GM12878 (cell line): ENCODE results near the gene RAD54L2. TPM values are rescaled to one million over a fixed set of nuclear protein-coding genes. Genes with fewer than 3 reads are reported as not detected.

Experiments used
- ATAC-seq: fragments of 200-7000 bp; cut with Tn5 transposase; 3 replicates; pipeline ENCODE4 v1.9.1; 2020; ENCODE audit warnings: mild to moderate bottlenecking, moderate library complexity
- BruUV-seq: library from RNA; stranded (reverse); fragments of 400-500 nt; replicated peaks from 2 replicates; lab custom pipeline; 2021; lab: Mats Ljungman, UMichigan
- CTCF ChIA-PET: fragments of 300-600 bp; sonication (Branson Sonifier 250); formaldehyde crosslinking; extraction: SDS; loops from one replicate; lab custom pipeline; 2021; ENCODE audit warnings: inconsistent platforms; lab: Yijun Ruan, JAX
- POLR2A ChIA-PET: fragments of 350-600 bp; formaldehyde crosslinking; extraction: SDS; loops from one replicate; lab custom pipeline; 2021; ENCODE audit warnings: inconsistent platforms; lab: Charles Lee
- RAD21 ChIA-PET: fragments of 300-600 bp; sonication (Branson Sonifier 250); formaldehyde crosslinking; loops from one replicate; lab custom pipeline; 2023; ENCODE audit warnings: antibody characterized with exemption; ENCODE audit not compliant: unreplicated experiment; lab: Charles Lee
- SMC1A ChIA-PET: fragments of 300-600 bp; sonication (Branson Sonifier 250); formaldehyde crosslinking; loops from one replicate; lab custom pipeline; 2023; ENCODE audit not compliant: unreplicated experiment, uncharacterized antibody; lab: Charles Lee
- DNase-seq: peaks from one replicate; pipeline ENCODE4 v3.0.0-alpha.2; 2011; ENCODE audit warnings: low read depth, low spot score
- FAIRE-seq: peaks from 3 replicates; lab custom pipeline; 2011; peaks lifted over from hg19 to GRCh38; lab: Jason Lieb, UNC
- H2AFZ ChIP-seq: 2 replicates; pipeline ENCODE4 v1.6.0; 2011; ENCODE audit warnings: low read depth, low read length, control low read depth; ENCODE audit not compliant: control insufficient read depth
- H3K27ac ChIP-seq: 2 replicates; pipeline ENCODE4 v1.5.1; 2011; ENCODE audit warnings: control low read depth; ENCODE audit not compliant: control insufficient read depth, insufficient read depth
- H3K27me3 ChIP-seq, 2 experiments: replicated peaks in 1 of 2; 2 replicates each; pipeline versions ENCODE4 v1.6.0 to v1.6.1; 2011; ENCODE audit warnings: low read length in 1 of 2; ENCODE audit not compliant: control insufficient read depth in 2 of 2, insufficient read depth in 2 of 2
- H3K36me3 ChIP-seq, 2 experiments: 2 replicates each; pipeline ENCODE4 v1.5.1; 2011; ENCODE audit warnings: low read length in 1 of 2; ENCODE audit not compliant: control insufficient read depth in 2 of 2, insufficient read depth in 2 of 2
- H3K4me1 ChIP-seq: 2 replicates; pipeline ENCODE4 v1.6.1; 2011; ENCODE audit warnings: mild to moderate bottlenecking, low read length, moderate library complexity, mixed read lengths; ENCODE audit not compliant: control insufficient read depth, insufficient read depth
- H3K4me2 ChIP-seq: 2 replicates; pipeline ENCODE4 v1.6.0; 2011; ENCODE audit warnings: control low read depth; ENCODE audit not compliant: control insufficient read depth, insufficient read depth
- H3K4me3 ChIP-seq: fragments of 200-600 bp; sonication (generic); 2 replicates; pipeline ENCODE4 v1.5.1; 2016
- H3K79me2 ChIP-seq: 2 replicates; pipeline ENCODE4 v1.6.0; 2011; ENCODE audit warnings: low read length; ENCODE audit not compliant: control insufficient read depth, insufficient read depth
- H3K9ac ChIP-seq: 2 replicates; pipeline ENCODE4 v1.8.0; 2011; ENCODE audit warnings: low read length, control low read depth, mixed read lengths; ENCODE audit not compliant: control insufficient read depth, insufficient read depth
- H3K9me3 ChIP-seq: replicated peaks from 3 replicates; pipeline ENCODE4 v1.5.1; 2011; ENCODE audit warnings: mild to moderate bottlenecking, low read length; ENCODE audit not compliant: control insufficient read depth, insufficient read depth
- H4K20me1 ChIP-seq: 2 replicates; pipeline ENCODE4 v1.6.0; 2011; ENCODE audit not compliant: control insufficient read depth, insufficient read depth
- BHLHE40 ChIP-seq, 2 experiments: fragments of 450-650 bp in 1 of 2; IDR thresholded peaks; 2 replicates each; pipeline ENCODE4 v1.6.1; 2011 to 2017; ENCODE audit warnings: low read depth in 2 of 2, borderline replicate concordance in 1 of 2, improper control_type of control experiment in 1 of 2, low read length in 1 of 2, mild to moderate bottlenecking in 1 of 2
- CHD4 ChIP-seq: fragments of 200-600 bp; sonication (generic); IDR thresholded peaks from 2 replicates; pipeline ENCODE4 v1.6.1; 2016; ENCODE audit warnings: mild to moderate bottlenecking
- CREB1 ChIP-seq: IDR thresholded peaks from 2 replicates; pipeline ENCODE4 v1.6.1; 2012; ENCODE audit warnings: low read depth, mild to moderate bottlenecking, inconsistent platforms
- E4F1 ChIP-seq: fragments of 450-650 bp; IDR thresholded peaks from 2 replicates; pipeline ENCODE4 v1.6.1; 2018; ENCODE audit warnings: borderline replicate concordance, mild to moderate bottlenecking; ENCODE audit not compliant: partially characterized antibody
- EZH2 ChIP-seq: IDR thresholded peaks from 2 replicates; pipeline ENCODE4 v1.6.1; 2012; ENCODE audit warnings: low read depth, mild to moderate bottlenecking, control low read depth, inconsistent platforms, low read length, borderline replicate concordance; ENCODE audit not compliant: control insufficient read depth
- HDAC2 ChIP-seq: fragments of 200-600 bp; sonication (generic); IDR thresholded peaks from 2 replicates; pipeline ENCODE4 v1.6.1; 2017
- MEF2B ChIP-seq: fragments of 450-650 bp; IDR thresholded peaks from 2 replicates; pipeline ENCODE4 v1.6.1; 2018; ENCODE audit warnings: mild to moderate bottlenecking, moderate library complexity; ENCODE audit not compliant: partially characterized antibody, poor library complexity, severe bottlenecking
- NFYA ChIP-seq: IDR thresholded peaks from 2 replicates; pipeline ENCODE4 v1.6.1; 2011; ENCODE audit warnings: low read depth, mild to moderate bottlenecking, low read length, improper control_type of control experiment, borderline replicate concordance
- NFYB ChIP-seq: IDR thresholded peaks from 2 replicates; pipeline ENCODE4 v1.6.1; 2011; ENCODE audit warnings: low read depth, mild to moderate bottlenecking, low read length, improper control_type of control experiment, moderate library complexity; ENCODE audit not compliant: insufficient read depth
- NR2C1 ChIP-seq: fragments of 450-650 bp; IDR thresholded peaks from 2 replicates; pipeline ENCODE4 v1.6.1; 2017; ENCODE audit warnings: antibody characterized with exemption, mild to moderate bottlenecking, moderate library complexity
- RBBP5 ChIP-seq: fragments of 200-600 bp; sonication (generic); conservative IDR thresholded peaks from 2 replicates; pipeline ENCODE4 v1.6.1; 2016
- SP1 ChIP-seq: IDR thresholded peaks from one replicate; pipeline ENCODE4 v1.6.1; 2011; ENCODE audit warnings: low read depth, low read length
- STAT3 ChIP-seq: IDR thresholded peaks from 2 replicates; pipeline ENCODE4 v1.6.1; 2011; ENCODE audit warnings: low read depth, low read length, improper control_type of control experiment
- TCF12 ChIP-seq: IDR thresholded peaks from 2 replicates; pipeline ENCODE4 v1.6.1; 2011; ENCODE audit warnings: low read depth, mild to moderate bottlenecking, low read length
- WGBS: methylation state at CpG from one replicate; pipeline ENCODE4 v1.1.6; 2016; ENCODE audit warnings: low lambda C conversion rate; ENCODE audit not compliant: insufficient replicate concordance, insufficient coverage; ENCODE audit errors: missing lambda C conversion rate; 5-methylcytosine and 5-hydroxymethylcytosine counted together
- in situ Hi-C: fragments of 300-500 bp; cut with MboI; formaldehyde crosslinking; loops from 9 replicates; pipeline ENCODE4 v1.14.3; 2018; ENCODE audit warnings: mixed read lengths
- intact Hi-C: fragments of 100-400 bp; cut with micrococcal nuclease; formaldehyde crosslinking; loops from one replicate; pipeline ENCODE4 v1.14.2; 2022; ENCODE audit not compliant: unreplicated experiment
- polyA plus RNA-seq, 11 experiments: library from polyadenylated mRNA; depleted of rRNA in 4 of 11; unstranded in 6 of 11; stranded (reverse) in 5 of 11; fragments of >200 nt; fragmentation: Nextera tagmentation in 4 of 11; fragmentation: Illumina TruSeq in 1 of 11; extraction: Ambion mirVana in 4 of 11; extraction: Trizol in 1 of 11; gene quantifications; 1 replicate in 1 of 11; 2 replicates in 10 of 11; pipeline versions ENCODE4 v1.2.1 to v1.2.3, GENCODE V29; 2011 to 2016; ENCODE audit warnings: inconsistent platforms in 2 of 11, missing spikeins in 2 of 11, low read depth in 1 of 11
- total RNA-seq, 4 experiments: library from RNA; depleted of rRNA in 3 of 4; stranded (reverse); fragments of >200 nt in 3 of 4; fragmentation: Illumina TruSeq in 1 of 4; extraction: Trizol in 1 of 4; gene quantifications; 2 replicates each; pipeline versions ENCODE4 v1.2.1 to v1.2.3, GENCODE V29; 2013 to 2021
- TF ChIP-seq, protein P1 (sequence below): fragments of 450-650 bp; formaldehyde crosslinking; IDR thresholded peaks from 2 replicates; pipeline ENCODE4 v1.4.0; 2022; ENCODE audit warnings: mild to moderate bottlenecking, moderate library complexity
- TF ChIP-seq, protein P2 (sequence below): fragments of 450-650 bp; conservative IDR thresholded peaks from 2 replicates; pipeline ENCODE4 v1.6.1; 2017; ENCODE audit warnings: mild to moderate bottlenecking, moderate library complexity

Gene RAD54L2
- total and polyA plus RNA-seq, 10 of the 15 experiments (the other 5 are each of a cell fraction or from before 2014, with no cell fraction given), result 2.2 to 23.8 (median 11.1) TPM

DNA sequence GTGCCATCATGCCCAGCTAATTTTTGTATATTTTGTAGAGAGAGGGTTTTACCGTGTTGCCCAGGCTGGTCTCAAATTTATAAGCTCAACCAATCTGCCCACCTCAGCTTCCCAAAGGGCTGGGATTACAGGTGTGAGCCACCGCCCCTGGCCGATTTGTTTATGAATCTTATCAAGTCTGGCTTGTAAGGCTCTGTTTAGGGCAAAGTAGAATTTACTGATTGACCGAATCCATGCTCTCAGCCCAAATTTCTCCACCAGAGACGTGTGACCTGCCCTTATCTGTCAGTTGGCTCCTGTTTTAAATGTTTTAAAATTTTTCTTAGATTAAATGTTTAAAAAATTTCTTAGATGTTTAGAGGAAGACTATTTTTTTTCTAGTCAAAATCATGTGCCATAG is 19.5 kb downstream of the RAD54L2 start:
- SMC1A ChIA-PET, result no interaction called here
- intact Hi-C loops (no loop called here), in situ Hi-C loops (no loop called here)
- H3K4me3 ChIP-seq, result no peak overlapping the region
- ATAC-seq (no peak), FAIRE-seq (no peak), DNase-seq (no peak)
- H3K4me1 ChIP-seq, result no peaks in the 10 kb centered on the region
- BruUV-seq, result no TSS peak
- H3K79me2 ChIP-seq, result no peaks in the 10 kb centered on the region
- no peak overlapping the region for H3K9ac ChIP-seq
- no peaks in the 10 kb centered on the region for H3K27me3 ChIP-seq
- no peaks in the 10 kb centered on the region for H4K20me1 ChIP-seq
- POLR2A ChIA-PET, result no interaction called here
- H2AFZ ChIP-seq, result no peak overlapping the region
- RAD21 ChIA-PET, result no interaction called here
- H3K9me3 ChIP-seq, result no peaks in the 10 kb centered on the region
- 96% methylated on average over 5 of the region's 5 CpGs for WGBS
- peaks cover 0 to 4% of the 10 kb centered on the region in 2 experiments; a peak in 1 of 4 replicates for H3K36me3 ChIP-seq
- H3K27ac ChIP-seq, result no peak overlapping the region
- H3K4me2 ChIP-seq, result no peak overlapping the region
- CTCF ChIA-PET, result no interaction called here
- TF ChIP-seq NR2C1 (no peak), E4F1 (no peak), HDAC2 (no peak), NFYB (no peak), TCF12 (no peak), BHLHE40 (IDR thresholded peaks at IDR 0.05; ENCODE audit: borderline replicate concordance in 1 of 2, low read depth in 2 of 2, low read length in 1 of 2) (no peak), RBBP5 (no peak), CHD4 (no peak), NFYA (no peak), MEF2B (no peak), CREB1 (no peak), EZH2 (no peak), STAT3 (no peak), SP1 (no peak)
- TF ChIP-seq, protein P1, sequence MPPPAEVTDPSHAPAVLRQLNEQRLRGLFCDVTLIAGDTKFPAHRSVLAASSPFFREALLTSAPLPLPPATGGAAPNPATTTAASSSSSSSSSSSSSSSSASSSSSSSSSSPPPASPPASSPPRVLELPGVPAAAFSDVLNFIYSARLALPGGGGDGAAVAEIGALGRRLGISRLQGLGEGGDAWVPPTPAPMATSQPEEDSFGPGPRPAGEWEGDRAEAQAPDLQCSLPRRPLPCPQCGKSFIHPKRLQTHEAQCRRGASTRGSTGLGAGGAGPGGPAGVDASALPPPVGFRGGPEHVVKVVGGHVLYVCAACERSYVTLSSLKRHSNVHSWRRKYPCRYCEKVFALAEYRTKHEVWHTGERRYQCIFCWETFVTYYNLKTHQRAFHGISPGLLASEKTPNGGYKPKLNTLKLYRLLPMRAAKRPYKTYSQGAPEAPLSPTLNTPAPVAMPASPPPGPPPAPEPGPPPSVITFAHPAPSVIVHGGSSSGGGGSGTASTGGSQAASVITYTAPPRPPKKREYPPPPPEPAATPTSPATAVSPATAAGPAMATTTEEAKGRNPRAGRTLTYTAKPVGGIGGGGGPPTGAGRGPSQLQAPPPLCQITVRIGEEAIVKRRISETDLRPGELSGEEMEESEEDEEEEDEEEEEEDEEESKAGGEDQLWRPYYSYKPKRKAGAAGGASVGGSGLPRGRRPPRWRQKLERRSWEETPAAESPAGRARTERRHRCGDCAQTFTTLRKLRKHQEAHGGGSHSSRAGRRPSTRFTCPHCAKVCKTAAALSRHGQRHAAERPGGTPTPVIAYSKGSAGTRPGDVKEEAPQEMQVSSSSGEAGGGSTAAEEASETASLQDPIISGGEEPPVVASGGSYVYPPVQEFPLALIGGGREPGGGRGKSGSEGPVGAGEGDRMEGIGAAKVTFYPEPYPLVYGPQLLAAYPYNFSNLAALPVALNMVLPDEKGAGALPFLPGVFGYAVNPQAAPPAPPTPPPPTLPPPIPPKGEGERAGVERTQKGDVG, result no peak
- TF ChIP-seq, protein P2, sequence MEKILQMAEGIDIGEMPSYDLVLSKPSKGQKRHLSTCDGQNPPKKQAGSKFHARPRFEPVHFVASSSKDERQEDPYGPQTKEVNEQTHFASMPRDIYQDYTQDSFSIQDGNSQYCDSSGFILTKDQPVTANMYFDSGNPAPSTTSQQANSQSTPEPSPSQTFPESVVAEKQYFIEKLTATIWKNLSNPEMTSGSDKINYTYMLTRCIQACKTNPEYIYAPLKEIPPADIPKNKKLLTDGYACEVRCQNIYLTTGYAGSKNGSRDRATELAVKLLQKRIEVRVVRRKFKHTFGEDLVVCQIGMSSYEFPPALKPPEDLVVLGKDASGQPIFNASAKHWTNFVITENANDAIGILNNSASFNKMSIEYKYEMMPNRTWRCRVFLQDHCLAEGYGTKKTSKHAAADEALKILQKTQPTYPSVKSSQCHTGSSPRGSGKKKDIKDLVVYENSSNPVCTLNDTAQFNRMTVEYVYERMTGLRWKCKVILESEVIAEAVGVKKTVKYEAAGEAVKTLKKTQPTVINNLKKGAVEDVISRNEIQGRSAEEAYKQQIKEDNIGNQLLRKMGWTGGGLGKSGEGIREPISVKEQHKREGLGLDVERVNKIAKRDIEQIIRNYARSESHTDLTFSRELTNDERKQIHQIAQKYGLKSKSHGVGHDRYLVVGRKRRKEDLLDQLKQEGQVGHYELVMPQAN, result no peak
